ENCODE data around the gene PCMT1. TPM values are rescaled to one million over a fixed set of nuclear protein-coding genes. Genes with fewer than 3 reads are reported as not detected.

Gene PCMT1
- total and polyA plus RNA-seq, 2 of the 13 experiments (the other 11 are each of a cell fraction or from before 2014, with no cell fraction given): 112 to 169 TPM

- no peak for TF ChIP-seq ZBTB43 (CRISPR knock-in tag; conservative IDR thresholded peaks at IDR 0.05)
- 0 out of 2 replicates have a peak, but pooled peaks have one; percentile 36 for TF ChIP-seq ZNF691 (CRISPR knock-in tag; IDR thresholded peaks at IDR 0.05; ENCODE audit: borderline replicate concordance, low read depth)
- no peak for TF ChIP-seq PHF20 (CRISPR knock-in tag; IDR thresholded peaks at IDR 0.05)
- TF ChIP-seq MZF1 (CRISPR knock-in tag; IDR thresholded peaks at IDR 0.05; ENCODE audit: borderline replicate concordance): no peak
- TF ChIP-seq HNF4A (CRISPR knock-in tag; IDR thresholded peaks at IDR 0.05): peak; percentile 47; the same call in 1 of the 2 replicates
- TF ChIP-seq ZNF703 (CRISPR knock-in tag; IDR thresholded peaks at IDR 0.05; ENCODE audit: borderline replicate concordance): no peak
- no peak for TF ChIP-seq TBX3 (IDR thresholded peaks at IDR 0.05; ENCODE audit: borderline replicate concordance)
- no peak for TF ChIP-seq ZNF251 (CRISPR knock-in tag; IDR thresholded peaks at IDR 0.05)
- no peak for TF ChIP-seq RELA (CRISPR knock-in tag; IDR thresholded peaks at IDR 0.05)
- peak; percentile 90 for TF ChIP-seq NR2F6 (IDR thresholded peaks at IDR 0.05)
- peak; percentile 93 for TF ChIP-seq NR2F6 (CRISPR knock-in tag; IDR thresholded peaks at IDR 0.05)
- TF ChIP-seq ADNP (CRISPR knock-in tag; IDR thresholded peaks at IDR 0.05): no peak
- no peak for TF ChIP-seq ZNF503 (CRISPR knock-in tag; IDR thresholded peaks at IDR 0.05)
- peak; percentile 27; the same call in 1 of the 2 replicates for TF ChIP-seq FOXO1 (CRISPR knock-in tag; IDR thresholded peaks at IDR 0.05)
- TF ChIP-seq ZNF782 (CRISPR knock-in tag; IDR thresholded peaks at IDR 0.05; ENCODE audit: borderline replicate concordance): no peak
- peak; percentile 76 to 91 for TF ChIP-seq NR2F1 (CRISPR knock-in tag; IDR thresholded peaks at IDR 0.05)
- peak; percentile 13; the same call in 1 of the 2 replicates for TF ChIP-seq RCOR2 (CRISPR knock-in tag; IDR thresholded peaks at IDR 0.05)
- no peak for TF ChIP-seq PHB2 (IDR thresholded peaks at IDR 0.05; ENCODE audit: partially characterized antibody)
- TF ChIP-seq ZNF232 (CRISPR knock-in tag; IDR thresholded peaks at IDR 0.05; ENCODE audit: borderline replicate concordance): no peak
- TF ChIP-seq NFRKB (IDR thresholded peaks at IDR 0.05): no peak
- TF ChIP-seq FOXA3 (CRISPR knock-in tag; IDR thresholded peaks at IDR 0.05): peak; percentile 61
- TF ChIP-seq ZNF775 (CRISPR knock-in tag; IDR thresholded peaks at IDR 0.05; ENCODE audit: borderline replicate concordance): 0 out of 2 replicates have a peak, but pooled peaks have one; percentile 30
- TF ChIP-seq ZNF772 (CRISPR knock-in tag; IDR thresholded peaks at IDR 0.05): no peak
- TF ChIP-seq THAP8 (CRISPR knock-in tag; IDR thresholded peaks at IDR 0.05; ENCODE audit: borderline replicate concordance): no peak
- TF ChIP-seq PITX1 (CRISPR knock-in tag; IDR thresholded peaks at IDR 0.05): peak; percentile 99
- TF ChIP-seq ZNF441 (CRISPR knock-in tag; IDR thresholded peaks at IDR 0.05; ENCODE audit: borderline replicate concordance): no peak
- TF ChIP-seq TIGD3 (CRISPR knock-in tag; IDR thresholded peaks at IDR 0.05; ENCODE audit: borderline replicate concordance): no peak
- no peak for TF ChIP-seq POLR2AphosphoS5 (IDR thresholded peaks at IDR 0.05; ENCODE audit: low read depth, low read length)
Observed at GRCh38 chr6:149859938-149860337, 110.4 kb downstream of the PCMT1 start (continued).
